GM19372 (cell line): ENCODE measurements around the gene CCDC126.

Source experiments
- ATAC-seq: cut with Tn5 transposase; IDR thresholded peaks from one replicate; pipeline ENCODE4 v1.9.1; 2021; ENCODE audit warnings: mild to moderate bottlenecking, low read depth, moderate library complexity; ENCODE audit not compliant: unreplicated experiment

The CCDC126 gene

DNA sequence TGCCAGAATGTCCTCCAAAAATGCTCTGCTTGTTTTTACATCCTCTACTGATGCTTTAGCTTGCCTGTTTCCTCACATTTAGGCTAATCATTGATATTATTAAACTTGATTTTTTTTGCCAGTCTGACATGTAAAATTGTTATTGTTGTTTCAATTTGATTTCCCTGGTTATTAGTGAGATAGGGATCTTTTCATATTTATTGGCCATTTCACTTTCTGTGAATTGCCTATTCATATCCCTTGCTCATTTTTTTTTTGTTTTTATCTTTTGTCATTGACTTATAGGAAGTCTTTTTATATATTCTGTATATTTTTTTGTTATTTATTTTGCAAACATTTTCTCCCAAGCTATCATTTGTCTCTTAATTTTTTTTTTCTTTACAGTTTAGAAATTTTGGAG lies 96.0 kb downstream of the CCDC126 start:
- no peak for ATAC-seq
